Kidney epithelial cell (primary cell): ENCODE data around the gene CEBPB. TPM values are rescaled to one million over a fixed set of nuclear protein-coding genes. Genes with fewer than 3 reads are reported as not detected.

Experiments
- DNase-seq: peaks from one replicate; pipeline ENCODE4 v3.0.0-alpha.2; 2010; ENCODE audit warnings: low read depth
- H3K27me3 ChIP-seq: 2 replicates; pipeline ENCODE4 v1.6.0; 2011; ENCODE audit warnings: low read length; ENCODE audit not compliant: control insufficient read depth, insufficient read depth
- H3K36me3 ChIP-seq: 2 replicates; pipeline ENCODE4 v1.5.1; 2011; ENCODE audit warnings: low read length; ENCODE audit not compliant: control insufficient read depth, insufficient read depth
- H3K4me3 ChIP-seq: 2 replicates; pipeline ENCODE4 v1.5.1; 2011; ENCODE audit warnings: low read depth, mild to moderate bottlenecking, control low read depth, low read length
- total RNA-seq: library from RNA; depleted of rRNA; stranded (reverse); fragments of >200 nt; gene quantifications from 2 replicates; pipeline ENCODE4 v1.2.3, GENCODE V29; 2015
- TF ChIP-seq, protein P1 (sequence below): IDR thresholded peaks from 2 replicates; pipeline ENCODE4 v1.5.1; 2011; ENCODE audit warnings: mild to moderate bottlenecking, moderate library complexity, low read length, control low read depth, inconsistent platforms; ENCODE audit not compliant: insufficient read depth, poor library complexity, severe bottlenecking

CEBPB gene
- total RNA-seq, 1 donor from 2014 or later: 105 TPM

- DNase-seq: no peak
- TF ChIP-seq, protein P1, sequence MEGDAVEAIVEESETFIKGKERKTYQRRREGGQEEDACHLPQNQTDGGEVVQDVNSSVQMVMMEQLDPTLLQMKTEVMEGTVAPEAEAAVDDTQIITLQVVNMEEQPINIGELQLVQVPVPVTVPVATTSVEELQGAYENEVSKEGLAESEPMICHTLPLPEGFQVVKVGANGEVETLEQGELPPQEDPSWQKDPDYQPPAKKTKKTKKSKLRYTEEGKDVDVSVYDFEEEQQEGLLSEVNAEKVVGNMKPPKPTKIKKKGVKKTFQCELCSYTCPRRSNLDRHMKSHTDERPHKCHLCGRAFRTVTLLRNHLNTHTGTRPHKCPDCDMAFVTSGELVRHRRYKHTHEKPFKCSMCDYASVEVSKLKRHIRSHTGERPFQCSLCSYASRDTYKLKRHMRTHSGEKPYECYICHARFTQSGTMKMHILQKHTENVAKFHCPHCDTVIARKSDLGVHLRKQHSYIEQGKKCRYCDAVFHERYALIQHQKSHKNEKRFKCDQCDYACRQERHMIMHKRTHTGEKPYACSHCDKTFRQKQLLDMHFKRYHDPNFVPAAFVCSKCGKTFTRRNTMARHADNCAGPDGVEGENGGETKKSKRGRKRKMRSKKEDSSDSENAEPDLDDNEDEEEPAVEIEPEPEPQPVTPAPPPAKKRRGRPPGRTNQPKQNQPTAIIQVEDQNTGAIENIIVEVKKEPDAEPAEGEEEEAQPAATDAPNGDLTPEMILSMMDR: no peak
- no peaks in the 10 kb centered on the region for H3K36me3 ChIP-seq
- H3K27me3 ChIP-seq: peaks cover 2% of the 10 kb centered on the region
- H3K4me3 ChIP-seq: no peak overlapping the region
Observed at GRCh38 chr20:50211091-50211490, 20.5 kb downstream of the CEBPB start.

- Histone ChIP-seq H3K27me3 (no peaks in the 10 kb centered on the region), H3K36me3 (no peaks in the 10 kb centered on the region), H3K4me3 (no peak overlapping the region)
- TF ChIP-seq, protein P1: no peak
- no peak for DNase-seq
Observed at GRCh38 chr20:50213531-50214106, 23.0 kb downstream of the CEBPB start.

DNA sequence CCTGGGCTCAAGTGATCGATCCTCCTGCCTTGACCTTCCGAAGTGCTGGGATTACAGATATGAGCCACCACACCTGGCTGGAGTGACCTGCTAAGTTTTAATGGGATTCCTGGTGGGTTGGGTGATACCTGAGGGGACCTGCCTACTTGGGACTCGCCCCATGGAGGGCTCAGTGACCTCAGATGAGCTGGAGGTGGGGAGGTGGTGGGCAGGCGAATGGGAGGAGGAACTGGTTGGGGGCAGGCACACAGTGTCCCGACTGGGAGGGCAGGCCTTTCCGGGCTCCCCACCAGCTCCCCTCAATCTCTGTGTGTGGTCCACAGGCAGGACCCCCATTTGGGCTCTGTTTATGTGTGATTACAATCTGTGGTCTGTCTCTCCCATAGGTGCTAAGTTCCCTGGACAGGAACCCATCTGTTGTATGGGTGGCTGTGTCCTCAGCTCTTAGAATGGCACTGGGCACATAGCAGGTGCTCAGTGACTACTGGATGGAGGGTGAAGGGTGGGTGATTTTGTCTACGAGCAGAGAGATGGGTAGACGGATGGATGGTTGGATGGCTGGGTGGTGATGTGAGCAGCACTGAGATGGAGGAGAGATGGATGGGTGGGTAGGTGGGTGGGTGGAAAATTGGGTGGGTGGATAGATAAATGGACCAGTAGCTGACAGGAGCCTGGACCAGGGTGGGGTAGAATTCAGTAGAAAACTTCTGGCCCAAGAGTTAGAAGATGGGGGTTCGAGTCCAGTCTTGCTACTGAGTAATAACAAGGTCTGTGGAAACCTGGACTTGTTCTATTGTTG, 23.8 kb downstream of the CEBPB start:
- Histone ChIP-seq H3K27me3 (no peaks in the 10 kb centered on the region), H3K36me3 (no peaks in the 10 kb centered on the region), H3K4me3 (no peak overlapping the region)
- TF ChIP-seq, protein P1: no peak
- DNase-seq: no peak

DNA sequence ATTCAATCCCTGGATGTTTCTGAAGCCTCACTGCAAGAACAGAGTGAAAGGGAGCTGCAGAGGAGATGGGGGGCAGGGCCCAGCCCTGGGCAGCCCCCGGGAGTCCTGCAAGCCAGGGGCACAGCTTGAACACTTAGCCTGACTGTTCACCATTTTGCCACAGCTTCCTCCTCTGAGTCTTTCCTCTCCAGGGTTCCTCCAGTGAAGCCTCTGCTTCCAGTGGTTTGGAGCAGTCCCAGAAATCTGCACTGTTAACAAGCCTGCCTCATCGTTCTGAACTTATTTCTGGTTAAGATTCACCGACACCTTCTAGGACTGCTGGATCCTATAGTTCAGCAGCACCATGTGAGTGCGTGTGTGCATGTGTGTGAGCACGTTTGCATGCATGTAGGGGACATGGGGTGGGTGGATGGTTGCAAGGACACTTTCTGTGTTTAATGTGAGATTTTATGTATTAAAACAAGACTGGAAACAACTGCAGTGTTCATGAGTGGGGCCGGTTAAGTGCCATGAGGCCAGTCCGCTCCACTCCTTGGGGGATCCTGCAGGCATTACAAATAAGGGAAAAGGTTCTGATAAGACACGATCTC, 24.6 kb downstream of the CEBPB start:
- no peaks in the 10 kb centered on the region for H3K27me3 ChIP-seq
- TF ChIP-seq, protein P1: no peak
- no peak for DNase-seq
- no peaks in the 10 kb centered on the region for H3K36me3 ChIP-seq
- no peak overlapping the region for H3K4me3 ChIP-seq

- Histone ChIP-seq H3K4me3 (no peak overlapping the region), H3K36me3 (no peaks in the 10 kb centered on the region), H3K27me3 (no peaks in the 10 kb centered on the region)
- DNase-seq: no peak
- TF ChIP-seq, protein P1: no peak
Observed at GRCh38 chr20:50215926-50216325, 25.3 kb downstream of the CEBPB start.
